Esophagus muscularis mucosa (tissue), 4 donors: ENCODE measurements around the gene EIF6.

Experiments
- EP300 ChIP-seq: sonication (generic); formaldehyde crosslinking; IDR thresholded peaks from one replicate; pipeline ENCODE4 v1.6.1; 2017; ENCODE audit warnings: antibody characterized with exemption
- POLR2A ChIP-seq: fragments of 450-650 bp; IDR thresholded peaks from one replicate; pipeline ENCODE4 v1.6.1; 2017; ENCODE audit warnings: antibody characterized with exemption, moderate library complexity, mild to moderate bottlenecking, low read depth
- POLR2AphosphoS5 ChIP-seq, 2 donors: sonication (generic); formaldehyde crosslinking; IDR thresholded peaks; one replicate each; pipeline ENCODE4 v1.6.1; 2017; ENCODE audit warnings: antibody characterized with exemption in 2 of 2
- TF ChIP-seq, protein P1 (sequence below), 3 experiments: fragments of 200-600 bp in 2 of 3; fragments of 450-650 bp in 1 of 3; sonication (generic) in 2 of 3; IDR thresholded peaks; one replicate each; pipeline ENCODE4 v1.5.1; 2017 to 2019; ENCODE audit warnings: antibody characterized with exemption in 3 of 3, mild to moderate bottlenecking in 2 of 3, moderate library complexity in 1 of 3

DNA sequence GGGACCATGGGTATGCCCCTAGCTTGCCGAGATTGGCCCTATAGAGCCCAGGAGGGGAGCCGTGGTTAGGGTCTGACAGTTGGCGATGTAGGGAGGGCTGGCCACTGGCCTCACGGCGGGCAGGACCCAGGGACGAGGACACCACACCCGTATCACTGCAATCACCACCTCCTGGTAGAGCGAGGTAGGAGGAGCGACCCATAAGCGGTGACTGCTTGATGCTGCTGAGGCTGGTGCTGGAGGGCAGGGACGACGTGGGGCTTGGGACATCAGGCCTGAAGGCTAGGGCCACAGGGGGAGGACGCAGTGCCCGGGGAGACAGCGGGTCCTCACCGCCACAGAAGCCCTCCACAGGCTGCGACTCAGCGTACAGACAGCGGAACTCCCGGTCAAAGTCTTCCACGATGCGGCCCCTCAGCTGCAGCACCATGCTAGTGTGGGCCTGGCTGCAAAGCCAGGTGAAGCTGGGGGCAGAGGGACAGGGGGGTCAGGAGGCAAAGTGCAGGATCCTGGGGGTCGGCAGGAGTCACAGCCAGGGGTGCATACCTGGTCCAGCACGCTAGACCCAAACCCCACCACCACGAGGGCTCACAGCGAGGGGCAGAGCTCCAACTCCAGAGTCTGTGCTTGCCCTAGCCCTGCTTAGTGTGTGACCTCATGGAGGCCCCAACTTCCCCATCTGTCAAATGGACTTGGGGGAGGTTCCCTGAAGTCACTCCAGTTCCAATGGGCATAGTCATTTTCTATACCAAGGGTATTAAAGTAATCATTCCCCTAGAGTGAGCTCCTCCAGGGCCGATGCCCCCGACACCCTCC is 3.1 kb upstream of the EIF6 start:
- TF ChIP-seq POLR2AphosphoS5 (IDR thresholded peaks at IDR 0.05): no peak
- TF ChIP-seq, protein P1, sequence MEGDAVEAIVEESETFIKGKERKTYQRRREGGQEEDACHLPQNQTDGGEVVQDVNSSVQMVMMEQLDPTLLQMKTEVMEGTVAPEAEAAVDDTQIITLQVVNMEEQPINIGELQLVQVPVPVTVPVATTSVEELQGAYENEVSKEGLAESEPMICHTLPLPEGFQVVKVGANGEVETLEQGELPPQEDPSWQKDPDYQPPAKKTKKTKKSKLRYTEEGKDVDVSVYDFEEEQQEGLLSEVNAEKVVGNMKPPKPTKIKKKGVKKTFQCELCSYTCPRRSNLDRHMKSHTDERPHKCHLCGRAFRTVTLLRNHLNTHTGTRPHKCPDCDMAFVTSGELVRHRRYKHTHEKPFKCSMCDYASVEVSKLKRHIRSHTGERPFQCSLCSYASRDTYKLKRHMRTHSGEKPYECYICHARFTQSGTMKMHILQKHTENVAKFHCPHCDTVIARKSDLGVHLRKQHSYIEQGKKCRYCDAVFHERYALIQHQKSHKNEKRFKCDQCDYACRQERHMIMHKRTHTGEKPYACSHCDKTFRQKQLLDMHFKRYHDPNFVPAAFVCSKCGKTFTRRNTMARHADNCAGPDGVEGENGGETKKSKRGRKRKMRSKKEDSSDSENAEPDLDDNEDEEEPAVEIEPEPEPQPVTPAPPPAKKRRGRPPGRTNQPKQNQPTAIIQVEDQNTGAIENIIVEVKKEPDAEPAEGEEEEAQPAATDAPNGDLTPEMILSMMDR (IDR thresholded peaks at IDR 0.05): no peak
- no peak for TF ChIP-seq POLR2A
- no peak for TF ChIP-seq EP300
